KOPT-K1 (cell line): ENCODE data around the gene FBXO33.
"Not testable (repeated sequence)": the region's sequence is repeated elsewhere in the genome, so short reads cannot be mapped to it uniquely, and the experiment has no call there.

Experiments
- H3K27ac ChIP-seq: fragments of 200-600 bp; sonication (generic); 2 replicates; pipeline ENCODE4 v1.5.1; 2016; ENCODE audit warnings: antibody characterized with exemption, mild to moderate bottlenecking, low read depth, low read length; ENCODE audit not compliant: poor library complexity, severe bottlenecking
- H3K36me3 ChIP-seq: fragments of 200-600 bp; sonication (generic); 2 replicates; pipeline ENCODE4 v1.5.1; 2017; ENCODE audit warnings: antibody characterized with exemption, mild to moderate bottlenecking, low read length, moderate library complexity; ENCODE audit not compliant: insufficient read depth
- H3K9me3 ChIP-seq: fragments of 200-600 bp; sonication (generic); 2 replicates; pipeline ENCODE4 v1.5.1; 2017; ENCODE audit warnings: antibody characterized with exemption, low read length, mild to moderate bottlenecking; ENCODE audit not compliant: insufficient read depth, poor library complexity, severe bottlenecking

The FBXO33 gene

GRCh38 chr14:39368261-39368959, 63.8 kb downstream of the FBXO33 start:
- no peaks in the 10 kb centered on the region for H3K36me3 ChIP-seq
- peaks cover 13% of the 10 kb centered on the region for H3K9me3 ChIP-seq
- H3K27ac ChIP-seq = no peak overlapping the region

- H3K9me3 ChIP-seq = peaks cover 13% of the 10 kb centered on the region
- no peaks in the 10 kb centered on the region for H3K36me3 ChIP-seq
- no peak overlapping the region for H3K27ac ChIP-seq
Observed at GRCh38 chr14:39367387-39367751, 64.9 kb downstream of the FBXO33 start.

- Histone ChIP-seq H3K36me3 (no peaks in the 10 kb centered on the region), H3K9me3 (peaks cover 13% of the 10 kb centered on the region)
Observed at GRCh38 chr14:39366460-39367386, 65.5 kb downstream of the FBXO33 start.

GRCh38 chr14:39365354-39365753, 66.9 kb downstream of the FBXO33 start:
- Histone ChIP-seq H3K36me3 (no peaks in the 10 kb centered on the region), H3K27ac (no peak overlapping the region), H3K9me3 (peaks cover 13% of the 10 kb centered on the region)

More at GRCh38 chr14:39366460-39367386, 65.5 kb downstream of the FBXO33 start:
- H3K27ac ChIP-seq = no peak overlapping the region

- peaks cover 13% of the 10 kb centered on the region for H3K9me3 ChIP-seq
- no peak overlapping the region for H3K27ac ChIP-seq
- no peaks in the 10 kb centered on the region for H3K36me3 ChIP-seq
Observed at GRCh38 chr14:39364509-39364908, 67.7 kb downstream of the FBXO33 start.

- not testable (repeated sequence) for H3K36me3 ChIP-seq, H3K27ac ChIP-seq
- H3K9me3 ChIP-seq = peaks cover 17% of the 10 kb centered on the region
Observed at GRCh38 chr14:39361556-39361955, 70.7 kb downstream of the FBXO33 start.

GRCh38 chr14:39360316-39360715, 71.9 kb downstream of the FBXO33 start:
- H3K9me3 ChIP-seq = peaks cover 15% of the 10 kb centered on the region
- H3K36me3 ChIP-seq = no peaks in the 10 kb centered on the region

GRCh38 chr14:39359069-39359468, 73.2 kb downstream of the FBXO33 start:
- H3K36me3 ChIP-seq, H3K9me3 ChIP-seq: not testable (repeated sequence)

More at GRCh38 chr14:39360316-39360715, 71.9 kb downstream of the FBXO33 start:
- H3K27ac ChIP-seq = no peak overlapping the region

GRCh38 chr14:39351708-39352107, 80.5 kb downstream of the FBXO33 start:
- H3K9me3 ChIP-seq = peaks cover 10% of the 10 kb centered on the region
- H3K36me3 ChIP-seq = no peaks in the 10 kb centered on the region
- H3K27ac ChIP-seq = no peak overlapping the region

More at GRCh38 chr14:39359069-39359468, 73.2 kb downstream of the FBXO33 start:
- not testable (repeated sequence) for H3K27ac ChIP-seq

- Histone ChIP-seq H3K27ac (no peak overlapping the region), H3K9me3 (peaks cover 10% of the 10 kb centered on the region), H3K36me3 (no peaks in the 10 kb centered on the region)
Observed at GRCh38 chr14:39350866-39351265, 81.4 kb downstream of the FBXO33 start.
